HFF-Myc (cell line): ENCODE data around the gene STAG1.
A peak's percentile ranks its signal among the peaks of the same experiment; 100 is the strongest.
"Not testable (repeated sequence)": the region's sequence is repeated elsewhere in the genome, so short reads cannot be mapped to it uniquely, and the experiment has no call there.

Experiments used
- DNase-seq: peaks from one replicate; pipeline ENCODE4 v3.0.0-alpha.2; 2011; ENCODE audit warnings: low read depth; ENCODE audit errors: extremely low read depth
- H3K4me3 ChIP-seq: replicated peaks from 2 replicates; pipeline ENCODE4 v1.5.1; 2011; ENCODE audit warnings: low read depth, mild to moderate bottlenecking, control low read depth, low read length
- TF ChIP-seq, protein P1 (sequence below): IDR thresholded peaks from 2 replicates; pipeline ENCODE4 v1.5.1; 2012; ENCODE audit warnings: mild to moderate bottlenecking, low read depth, low read length, control low read depth; ENCODE audit errors: missing control alignments

The STAG1 gene

GRCh38 chr3:136752172-136752421, at the start of gene STAG1:
Gene STAG1, minus strand, starts transcription at chr3:136752378. Its CDS starts 121,480 bp downstream, at chr3:136630898.
- TF ChIP-seq, protein P1, sequence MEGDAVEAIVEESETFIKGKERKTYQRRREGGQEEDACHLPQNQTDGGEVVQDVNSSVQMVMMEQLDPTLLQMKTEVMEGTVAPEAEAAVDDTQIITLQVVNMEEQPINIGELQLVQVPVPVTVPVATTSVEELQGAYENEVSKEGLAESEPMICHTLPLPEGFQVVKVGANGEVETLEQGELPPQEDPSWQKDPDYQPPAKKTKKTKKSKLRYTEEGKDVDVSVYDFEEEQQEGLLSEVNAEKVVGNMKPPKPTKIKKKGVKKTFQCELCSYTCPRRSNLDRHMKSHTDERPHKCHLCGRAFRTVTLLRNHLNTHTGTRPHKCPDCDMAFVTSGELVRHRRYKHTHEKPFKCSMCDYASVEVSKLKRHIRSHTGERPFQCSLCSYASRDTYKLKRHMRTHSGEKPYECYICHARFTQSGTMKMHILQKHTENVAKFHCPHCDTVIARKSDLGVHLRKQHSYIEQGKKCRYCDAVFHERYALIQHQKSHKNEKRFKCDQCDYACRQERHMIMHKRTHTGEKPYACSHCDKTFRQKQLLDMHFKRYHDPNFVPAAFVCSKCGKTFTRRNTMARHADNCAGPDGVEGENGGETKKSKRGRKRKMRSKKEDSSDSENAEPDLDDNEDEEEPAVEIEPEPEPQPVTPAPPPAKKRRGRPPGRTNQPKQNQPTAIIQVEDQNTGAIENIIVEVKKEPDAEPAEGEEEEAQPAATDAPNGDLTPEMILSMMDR: peak; percentile 86
- H3K4me3 ChIP-seq: peak within 1 kb of the TSS; percentile 76
- no peak for DNase-seq

- DNase-seq: not testable (repeated sequence)
Measured at GRCh38 chr3:136801146-136801545, 49.0 kb upstream of the STAG1 start.

DNA sequence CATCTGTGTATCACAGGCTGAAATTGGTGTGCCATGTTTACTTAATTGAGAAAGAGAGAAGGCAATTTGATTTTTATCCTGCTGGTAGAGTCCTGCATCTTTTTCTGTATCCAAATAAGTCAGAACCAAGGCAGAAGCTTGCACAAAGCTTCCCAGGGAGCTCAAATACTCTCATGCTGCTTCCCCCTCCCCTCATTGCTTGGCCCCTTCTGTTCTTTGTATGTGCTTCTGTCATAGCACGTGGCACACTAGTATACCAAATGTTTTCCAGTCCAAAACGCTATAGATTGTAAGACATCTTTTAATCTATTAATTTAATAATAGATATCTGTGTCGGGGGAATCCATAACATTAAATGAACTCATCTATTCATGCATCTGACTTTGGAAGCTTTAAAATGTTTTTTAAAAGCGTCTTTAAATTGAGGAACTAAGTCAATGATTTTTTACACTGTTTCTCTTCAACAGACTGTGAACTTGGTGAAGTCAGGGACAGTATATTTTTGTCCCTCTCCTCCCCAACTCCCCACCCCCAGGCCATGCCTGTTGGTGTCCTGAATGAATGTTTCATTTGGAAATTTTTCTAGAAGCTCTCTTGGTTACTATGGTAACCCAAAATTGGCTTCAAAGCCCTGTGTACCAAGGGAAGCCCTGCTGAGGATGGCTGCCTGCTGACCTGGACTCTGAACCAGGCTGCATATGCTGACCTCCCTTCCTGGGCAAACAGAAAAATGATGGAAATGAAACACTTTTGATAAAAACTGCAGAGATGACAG, 40.6 kb upstream of the STAG1 start:
- TF ChIP-seq, protein P1: no peak
- no peak overlapping the region for H3K4me3 ChIP-seq
- DNase-seq: no peak

More at GRCh38 chr3:136801146-136801545, 49.0 kb upstream of the STAG1 start:
- H3K4me3 ChIP-seq: not testable (repeated sequence)

GRCh38 chr3:136790786-136791185, 38.6 kb upstream of the STAG1 start:
- TF ChIP-seq, protein P1: no peak
- H3K4me3 ChIP-seq: no peak overlapping the region

GRCh38 chr3:136789976-136790375, 37.8 kb upstream of the STAG1 start:
- TF ChIP-seq, protein P1: no peak
- no peak for DNase-seq
- H3K4me3 ChIP-seq: no peak overlapping the region

More at GRCh38 chr3:136790786-136791185, 38.6 kb upstream of the STAG1 start:
- no peak for DNase-seq

- no peak for DNase-seq
- TF ChIP-seq, protein P1: no peak
- H3K4me3 ChIP-seq: no peak overlapping the region
Measured at GRCh38 chr3:136788154-136788553, 36.0 kb upstream of the STAG1 start.

- TF ChIP-seq, protein P1: no peak
- no peak for DNase-seq
- no peak overlapping the region for H3K4me3 ChIP-seq
Measured at GRCh38 chr3:136787349-136787748, 35.2 kb upstream of the STAG1 start.
